Hematopoietic multipotent progenitor cell (in vitro differentiated cells): Measurements from ENCODE around the gene BCL2L11. TPM values are rescaled to one million over a fixed set of nuclear protein-coding genes. Genes with fewer than 3 reads are reported as not detected.
A peak's percentile ranks its signal among the peaks of the same experiment; 100 is the strongest.

Experiments used
- DNase-seq, 3 donors: peaks; one replicate each; pipeline ENCODE4 v3.0.0-alpha.2; 2011 to 2015; ENCODE audit warnings: low read depth in 2 of 3, low spot score in 2 of 3
- total RNA-seq: library from RNA; depleted of rRNA; stranded (reverse); fragments of >200 nt; gene quantifications from one replicate; pipeline ENCODE4 v1.2.3, GENCODE V29; 2012

BCL2L11 gene
- total RNA-seq, 1 donor, result 2.7 TPM

- DNase-seq, result peak; percentile 9 to 38 (median 33)
These were observed 2.9 kb upstream of the BCL2L11 start for GRCh38 chr2:111117598-111118480.

DNA sequence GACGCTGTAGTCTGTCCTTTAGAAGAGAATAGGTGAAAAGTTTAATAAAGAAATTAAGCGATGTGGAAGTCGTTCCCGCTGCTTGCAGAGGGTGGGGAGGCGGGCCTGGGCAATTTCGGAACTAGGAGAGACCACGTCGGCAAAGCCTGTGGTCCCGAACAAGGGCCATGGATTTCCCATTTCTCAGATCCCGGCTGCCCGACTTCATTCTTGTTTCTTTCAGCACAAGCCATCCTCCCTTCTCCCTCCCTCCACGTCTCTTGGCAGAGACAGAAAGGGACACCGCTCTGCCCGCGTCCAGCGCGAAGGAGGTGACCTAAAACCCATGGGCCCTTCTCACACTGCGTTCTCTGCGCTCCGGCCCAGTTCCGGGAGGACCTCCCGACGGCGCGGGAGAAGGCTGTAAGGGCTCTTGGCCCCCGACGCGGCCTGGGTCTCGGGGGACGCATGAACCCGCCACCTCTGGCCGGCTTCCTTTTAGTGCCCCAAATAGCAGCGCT lies 2.2 kb upstream of the BCL2L11 start:
- DNase-seq, result peak in 2 of 3 donors; percentile 10 to 26

DNA sequence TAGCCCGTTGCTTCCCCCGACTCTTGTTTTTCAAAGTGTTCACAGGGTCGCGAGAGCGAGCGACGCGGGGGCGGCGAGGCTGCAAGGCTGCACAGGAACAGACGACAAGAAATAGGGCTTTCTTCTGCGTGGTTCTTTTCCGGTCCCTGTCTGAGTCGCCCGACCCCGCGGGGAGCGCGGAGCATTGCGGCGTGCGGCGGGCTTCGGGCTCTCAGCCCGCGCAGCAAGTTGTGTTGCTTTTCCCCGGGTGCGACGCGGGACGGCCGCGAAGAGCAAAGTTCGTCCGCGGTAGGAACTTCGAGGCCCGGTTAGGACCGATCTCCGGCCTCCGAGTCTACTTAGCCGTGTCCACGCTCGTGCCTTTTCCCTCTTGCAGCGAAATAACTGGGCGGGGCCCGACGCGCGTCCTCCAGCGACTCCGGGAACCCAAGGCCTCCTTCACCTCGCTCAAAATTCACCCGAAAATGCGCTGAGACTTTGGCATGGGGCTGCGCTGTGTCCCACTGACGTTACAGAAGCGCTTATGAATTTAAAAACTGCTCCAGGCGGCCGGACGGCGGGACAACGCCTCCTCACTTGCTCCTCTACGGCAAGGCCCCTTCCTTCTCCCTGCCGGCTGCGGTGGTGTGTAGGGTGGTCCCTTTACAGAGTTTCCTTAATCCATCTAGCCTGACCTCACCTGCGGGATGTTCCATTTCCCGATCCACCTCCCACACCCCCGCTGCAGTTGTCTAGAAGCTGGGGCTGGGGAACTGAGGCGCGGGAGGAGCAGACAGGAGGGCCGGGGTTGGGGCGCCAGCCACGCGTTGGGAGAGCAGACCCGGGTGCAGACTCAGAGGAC lies 1.5 kb upstream of the BCL2L11 start:
- DNase-seq, result peak; percentile 19 to 35 (median 24)

DNA sequence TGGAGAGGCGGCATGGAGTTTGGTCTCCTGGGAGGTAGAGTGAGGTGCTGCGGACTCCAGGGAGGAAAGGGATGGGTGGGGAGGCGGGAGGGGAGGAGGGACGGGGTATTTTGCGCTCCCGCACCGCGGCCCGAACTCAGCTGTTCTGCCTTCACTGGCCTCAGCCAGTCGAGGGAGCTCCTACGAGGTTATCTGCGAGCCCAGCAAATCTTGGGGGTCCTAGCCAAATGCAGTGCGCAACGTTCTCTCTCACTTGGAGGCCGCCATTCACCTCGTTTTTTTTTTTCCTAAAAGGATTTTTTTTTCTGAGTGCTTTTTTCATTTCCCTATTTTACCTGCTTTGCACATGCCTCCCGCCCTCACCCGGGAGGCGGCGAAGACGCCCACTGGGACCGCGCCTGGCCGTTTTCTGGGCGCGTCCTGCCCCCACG lies 877 bp upstream of the BCL2L11 start:
- DNase-seq, result peak in 1 of 3 donors; percentile 13

DNA sequence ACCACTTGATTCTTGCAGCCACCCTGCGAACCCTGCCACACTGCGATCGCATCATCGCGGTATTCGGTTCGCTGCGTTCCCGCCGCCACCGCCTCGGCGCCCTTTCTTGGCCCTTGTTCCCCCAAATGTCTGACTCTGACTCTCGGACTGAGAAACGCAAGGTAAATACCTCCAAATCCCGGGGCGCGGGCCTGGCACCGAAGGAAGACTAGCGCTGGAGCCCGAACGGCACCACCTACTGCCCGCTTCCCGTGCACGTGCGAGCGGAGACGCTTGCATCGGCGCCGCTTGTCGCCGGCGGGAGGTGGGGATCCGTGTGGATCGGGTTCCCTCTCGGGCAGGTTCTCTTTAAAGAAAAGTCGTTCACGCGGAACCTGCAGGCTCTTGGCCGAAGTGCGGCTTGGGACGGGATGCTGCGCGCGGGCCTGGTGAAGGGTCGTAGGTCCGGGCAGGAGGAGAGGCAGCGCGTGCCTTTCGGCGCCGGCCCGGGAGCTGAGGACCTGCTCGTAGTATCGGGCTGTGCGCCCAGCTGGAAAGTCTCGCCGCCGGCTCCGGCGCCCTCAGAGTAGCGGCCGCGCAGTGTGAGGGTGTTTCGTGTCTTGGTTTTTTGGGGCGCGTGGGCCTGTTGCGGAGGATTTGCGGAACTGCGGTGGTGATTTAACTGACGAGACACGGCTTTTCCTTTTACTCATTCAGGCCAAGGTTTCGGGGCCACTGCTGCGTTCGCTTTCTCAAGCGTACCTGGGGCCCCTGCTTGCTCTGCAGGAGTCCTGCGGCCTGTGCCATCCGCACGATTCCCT lies 514 bp downstream of the BCL2L11 start:
- peak; percentile 22 to 43 (median 42) for DNase-seq

- DNase-seq, result peak; percentile 65 to 70 (median 67)
These were observed 1.3 kb downstream of the BCL2L11 start for GRCh38 chr2:111121828-111122630.

DNA sequence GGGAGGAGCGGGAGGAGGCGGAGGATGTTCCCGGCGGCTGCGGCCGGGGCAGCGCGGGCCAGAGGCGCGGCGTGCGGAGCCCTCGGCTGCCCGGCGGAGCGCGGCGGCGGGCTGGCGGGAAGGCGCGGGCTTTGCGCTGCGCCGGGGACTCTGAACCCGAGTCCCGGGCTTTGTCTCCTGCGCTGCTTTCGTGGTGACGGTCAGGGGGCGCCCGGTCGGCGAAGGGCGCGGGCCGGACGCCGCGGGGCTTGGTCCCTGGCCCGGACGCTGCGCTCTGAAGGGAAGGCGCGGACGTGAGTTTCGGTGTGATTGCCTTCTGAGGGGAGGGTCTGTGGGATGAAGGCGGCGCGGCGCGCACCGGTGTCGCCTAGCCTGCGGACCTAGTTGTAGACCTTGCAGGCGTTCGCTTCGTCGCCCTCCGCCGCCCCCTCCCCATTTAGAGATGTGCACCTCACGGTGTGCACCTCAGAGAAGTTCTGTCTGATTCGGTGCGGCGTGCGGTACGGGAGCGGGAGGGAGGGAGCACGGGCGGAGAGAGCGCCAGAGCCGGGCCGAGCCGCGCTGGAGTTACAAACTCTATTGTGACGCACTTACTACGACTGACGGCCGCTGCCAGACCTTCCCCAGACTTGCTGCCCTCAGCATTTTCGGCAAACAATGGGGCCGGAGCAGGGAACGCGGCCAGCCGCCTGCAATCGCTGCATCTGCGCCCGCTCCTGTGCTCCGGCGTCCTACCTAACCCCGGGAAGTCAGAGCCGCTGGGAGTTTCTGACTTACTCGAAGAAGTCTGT lies 2.1 kb downstream of the BCL2L11 start:
- peak; percentile 12 to 38 (median 13) for DNase-seq

DNA sequence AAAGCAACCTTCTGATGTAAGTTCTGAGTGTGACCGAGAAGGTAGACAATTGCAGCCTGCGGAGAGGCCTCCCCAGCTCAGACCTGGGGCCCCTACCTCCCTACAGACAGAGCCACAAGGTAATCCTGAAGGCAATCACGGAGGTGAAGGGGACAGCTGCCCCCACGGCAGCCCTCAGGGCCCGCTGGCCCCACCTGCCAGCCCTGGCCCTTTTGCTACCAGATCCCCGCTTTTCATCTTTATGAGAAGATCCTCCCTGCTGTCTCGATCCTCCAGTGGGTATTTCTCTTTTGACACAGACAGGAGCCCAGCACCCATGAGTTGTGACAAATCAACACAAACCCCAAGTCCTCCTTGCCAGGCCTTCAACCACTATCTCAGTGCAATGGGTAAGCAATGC lies 3.0 kb downstream of the BCL2L11 start:
- no peak for DNase-seq

- no peak for DNase-seq
These were observed 5.9 kb downstream of the BCL2L11 start for GRCh38 chr2:111126581-111126980.

- no peak for DNase-seq
These were observed 6.6 kb downstream of the BCL2L11 start for GRCh38 chr2:111127351-111127750.

DNA sequence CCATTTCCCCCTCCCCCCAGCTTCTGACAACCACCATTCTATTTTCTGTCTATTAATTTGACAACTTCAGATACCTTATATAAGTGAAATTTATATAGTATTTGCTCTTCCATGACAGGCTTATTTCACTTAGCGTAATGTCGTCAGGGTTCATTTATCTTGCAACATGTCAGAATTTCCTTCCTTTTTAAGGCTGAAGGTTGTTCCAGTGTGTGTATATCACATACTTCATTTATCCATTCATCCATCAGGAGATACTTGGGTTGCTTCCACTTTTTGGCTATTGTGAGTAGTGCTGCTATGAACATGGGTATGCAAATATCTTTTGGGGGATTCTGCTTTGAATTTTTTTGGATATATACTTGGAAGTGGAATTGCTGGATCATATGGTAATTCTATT lies 7.4 kb downstream of the BCL2L11 start:
- DNase-seq, result no peak

GRCh38 chr2:111133603-111134002 lies 12.9 kb downstream of the BCL2L11 start:
- no peak for DNase-seq

DNA sequence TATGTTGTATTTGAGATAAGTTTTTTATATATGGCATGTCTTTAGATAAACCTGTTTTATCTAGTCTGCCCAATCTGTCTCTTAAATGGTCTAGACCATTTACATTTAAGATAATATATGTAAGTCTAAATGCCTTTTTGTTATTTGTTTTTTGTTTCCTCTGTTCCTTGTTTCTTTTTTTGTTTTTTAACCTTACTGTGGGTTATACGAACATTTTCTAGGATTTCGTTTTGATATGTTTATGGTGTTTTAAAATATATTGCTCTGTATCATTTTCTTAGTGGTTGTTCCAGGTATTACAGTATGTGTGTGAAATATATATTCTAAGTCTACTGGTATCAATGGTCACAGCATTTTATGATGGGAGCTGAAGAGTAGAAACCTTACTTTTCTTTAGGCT lies 13.3 kb downstream of the BCL2L11 start:
- DNase-seq, result no peak

GRCh38 chr2:111135237-111135909 lies 14.7 kb downstream of the BCL2L11 start:
- no peak for DNase-seq

- peak in 2 of 3 donors; percentile 53 to 58 for DNase-seq
These were observed 15.2 kb downstream of the BCL2L11 start for GRCh38 chr2:111135910-111136297.

- DNase-seq, result no peak
These were observed 18.1 kb downstream of the BCL2L11 start for GRCh38 chr2:111138839-111139238.

GRCh38 chr2:111139637-111140317 lies 19.1 kb downstream of the BCL2L11 start:
- no peak for DNase-seq

DNA sequence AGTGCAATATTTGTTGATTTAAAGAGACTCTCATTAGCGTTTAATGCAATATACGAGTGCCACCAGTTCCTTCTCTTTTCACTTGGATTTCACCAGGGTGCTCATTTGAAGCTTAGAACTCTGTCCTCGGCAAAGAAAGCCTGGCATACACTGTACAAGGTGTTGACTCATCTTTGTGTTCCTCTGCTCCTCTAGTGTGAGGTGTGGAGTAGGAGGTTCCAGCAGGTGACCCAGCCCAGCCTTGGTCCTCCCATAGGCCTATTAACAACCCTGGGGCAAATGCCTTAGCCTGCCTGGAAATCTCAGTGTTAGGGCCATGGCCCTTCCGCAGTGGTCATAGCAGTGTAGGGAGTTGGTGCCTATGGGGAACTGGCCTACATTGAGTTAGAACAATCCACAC lies 20.1 kb downstream of the BCL2L11 start:
- DNase-seq, result no peak
